DOHH2 (cell line): ENCODE results near the gene MRPS18A.

Source experiments
- EZH2phosphoT487 ChIP-seq: fragments of 200-600 bp; sonication (generic); IDR thresholded peaks from 2 replicates; pipeline ENCODE4 v1.6.1; 2017; ENCODE audit warnings: borderline replicate concordance, mild to moderate bottlenecking, antibody characterized with exemption, low read length, moderate library complexity, mixed read lengths
- TF ChIP-seq, protein P1 (sequence below): fragments of 200-600 bp; sonication (generic); IDR thresholded peaks from one replicate; pipeline ENCODE4 v1.5.1; 2014; ENCODE audit warnings: antibody characterized with exemption, mild to moderate bottlenecking, low read depth, low read length; ENCODE audit not compliant: poor library complexity, severe bottlenecking

DNA sequence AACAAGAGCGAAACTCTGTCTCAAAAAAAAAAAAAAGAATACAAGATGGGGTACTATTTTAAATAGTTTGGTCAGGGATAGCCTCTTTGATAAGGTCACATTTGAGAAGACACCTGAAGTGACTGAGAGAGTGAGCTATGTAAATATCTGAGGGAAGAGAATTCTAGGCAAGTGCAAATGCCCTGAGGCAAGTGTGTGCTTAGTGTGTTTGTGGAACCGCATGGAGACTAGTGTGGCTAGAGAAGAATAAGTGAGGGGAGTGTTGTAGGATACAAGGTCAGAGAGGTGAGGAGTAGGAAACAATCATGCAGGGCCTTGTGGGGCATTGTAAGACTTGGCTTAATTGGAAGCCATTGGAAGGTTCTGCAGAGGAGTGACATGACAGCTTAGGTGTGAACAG lies 39.3 kb downstream of the MRPS18A start:
- TF ChIP-seq, protein P1, sequence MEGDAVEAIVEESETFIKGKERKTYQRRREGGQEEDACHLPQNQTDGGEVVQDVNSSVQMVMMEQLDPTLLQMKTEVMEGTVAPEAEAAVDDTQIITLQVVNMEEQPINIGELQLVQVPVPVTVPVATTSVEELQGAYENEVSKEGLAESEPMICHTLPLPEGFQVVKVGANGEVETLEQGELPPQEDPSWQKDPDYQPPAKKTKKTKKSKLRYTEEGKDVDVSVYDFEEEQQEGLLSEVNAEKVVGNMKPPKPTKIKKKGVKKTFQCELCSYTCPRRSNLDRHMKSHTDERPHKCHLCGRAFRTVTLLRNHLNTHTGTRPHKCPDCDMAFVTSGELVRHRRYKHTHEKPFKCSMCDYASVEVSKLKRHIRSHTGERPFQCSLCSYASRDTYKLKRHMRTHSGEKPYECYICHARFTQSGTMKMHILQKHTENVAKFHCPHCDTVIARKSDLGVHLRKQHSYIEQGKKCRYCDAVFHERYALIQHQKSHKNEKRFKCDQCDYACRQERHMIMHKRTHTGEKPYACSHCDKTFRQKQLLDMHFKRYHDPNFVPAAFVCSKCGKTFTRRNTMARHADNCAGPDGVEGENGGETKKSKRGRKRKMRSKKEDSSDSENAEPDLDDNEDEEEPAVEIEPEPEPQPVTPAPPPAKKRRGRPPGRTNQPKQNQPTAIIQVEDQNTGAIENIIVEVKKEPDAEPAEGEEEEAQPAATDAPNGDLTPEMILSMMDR: no peak
- TF ChIP-seq EZH2phosphoT487: no peak
